Stimulated activated CD4-positive, alpha-beta T cell treated with anti-CD3 and anti-CD28 coated beads, Interleukin-1b, Interleukin-23, amount 100 ng/mL, for 1 hour (primary cell): Measurements from ENCODE around the gene CSF3.
"Not testable (repeated sequence)": the region's sequence is repeated elsewhere in the genome, so short reads cannot be mapped to it uniquely, and the experiment has no call there.

Experiments
- DNase-seq, 2 donors: peaks; one replicate each; pipeline ENCODE4 v3.0.0-alpha.2; 2020; ENCODE audit warnings: low read depth in 2 of 2

Gene CSF3

DNA sequence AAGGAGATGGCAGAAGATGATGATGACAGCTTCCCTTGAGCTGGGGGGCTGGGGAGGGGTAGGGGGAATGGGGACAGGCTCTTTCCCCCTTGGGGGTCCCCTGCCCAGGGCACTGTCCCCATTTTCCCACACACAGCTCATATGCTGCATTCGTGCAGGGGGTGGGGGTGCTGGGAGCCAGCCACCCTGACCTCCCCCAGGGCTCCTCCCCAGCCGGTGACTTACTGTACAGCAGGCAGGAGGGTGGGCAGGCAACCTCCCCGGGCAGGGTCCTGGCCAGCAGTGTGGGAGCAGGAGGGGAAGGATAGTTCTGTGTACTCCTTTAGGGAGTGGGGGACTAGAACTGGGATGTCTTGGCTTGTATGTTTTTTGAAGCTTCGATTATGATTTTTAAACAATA, 17.7 kb upstream of the CSF3 start:
- no peak for DNase-seq

GRCh38 chr17:39999067-39999466, 16.2 kb upstream of the CSF3 start:
- no peak for DNase-seq

- no peak for DNase-seq
Observed at GRCh38 chr17:40000161-40000560, 15.1 kb upstream of the CSF3 start.

DNA sequence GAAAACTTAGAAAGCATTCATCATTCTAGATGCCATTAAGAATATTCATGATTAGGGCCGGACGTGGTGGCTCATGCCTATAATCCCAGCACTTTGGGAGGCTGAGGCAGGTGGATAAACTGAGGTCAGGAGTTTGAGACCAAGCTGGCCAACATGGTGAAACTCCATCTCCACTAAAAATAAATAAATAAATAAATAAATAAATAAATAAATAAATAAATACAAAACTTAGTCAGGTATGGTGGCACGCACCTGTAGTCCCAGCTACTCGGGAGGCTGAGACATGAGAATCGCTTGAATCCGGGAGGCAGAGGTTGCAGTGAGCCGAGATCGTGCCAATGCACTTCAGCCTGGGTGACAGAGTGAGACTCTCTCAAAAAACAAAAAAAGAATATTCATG, 13.9 kb upstream of the CSF3 start:
- not testable (repeated sequence) for DNase-seq

GRCh38 chr17:40004072-40004471, 11.2 kb upstream of the CSF3 start:
- no peak for DNase-seq

DNA sequence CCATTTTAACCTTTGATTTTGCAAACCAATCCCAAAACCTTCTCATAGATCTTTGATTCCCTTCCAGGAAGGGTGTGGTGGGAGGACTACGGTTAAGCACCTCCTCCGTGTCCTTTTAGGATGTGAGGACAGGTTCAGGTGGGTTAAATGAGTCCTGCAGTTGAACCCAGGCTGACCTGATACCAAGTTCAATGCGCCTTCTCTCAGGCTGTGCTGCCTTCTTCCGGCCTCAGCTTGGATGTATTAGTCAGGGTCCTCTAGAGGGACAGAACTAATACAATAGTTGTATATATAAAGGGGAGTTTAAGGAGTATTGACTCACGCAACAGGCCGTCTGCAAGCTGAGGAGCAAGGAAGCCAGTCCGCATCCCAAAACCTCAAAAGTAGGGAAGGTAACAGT, 10.5 kb upstream of the CSF3 start:
- DNase-seq: no peak

- DNase-seq: no peak
Observed at GRCh38 chr17:40005520-40005919, 9.7 kb upstream of the CSF3 start.

GRCh38 chr17:40010946-40011500, 4.2 kb upstream of the CSF3 start:
- not testable (repeated sequence) for DNase-seq

GRCh38 chr17:40012017-40012647, 3.1 kb upstream of the CSF3 start:
- DNase-seq: not testable (repeated sequence)

DNA sequence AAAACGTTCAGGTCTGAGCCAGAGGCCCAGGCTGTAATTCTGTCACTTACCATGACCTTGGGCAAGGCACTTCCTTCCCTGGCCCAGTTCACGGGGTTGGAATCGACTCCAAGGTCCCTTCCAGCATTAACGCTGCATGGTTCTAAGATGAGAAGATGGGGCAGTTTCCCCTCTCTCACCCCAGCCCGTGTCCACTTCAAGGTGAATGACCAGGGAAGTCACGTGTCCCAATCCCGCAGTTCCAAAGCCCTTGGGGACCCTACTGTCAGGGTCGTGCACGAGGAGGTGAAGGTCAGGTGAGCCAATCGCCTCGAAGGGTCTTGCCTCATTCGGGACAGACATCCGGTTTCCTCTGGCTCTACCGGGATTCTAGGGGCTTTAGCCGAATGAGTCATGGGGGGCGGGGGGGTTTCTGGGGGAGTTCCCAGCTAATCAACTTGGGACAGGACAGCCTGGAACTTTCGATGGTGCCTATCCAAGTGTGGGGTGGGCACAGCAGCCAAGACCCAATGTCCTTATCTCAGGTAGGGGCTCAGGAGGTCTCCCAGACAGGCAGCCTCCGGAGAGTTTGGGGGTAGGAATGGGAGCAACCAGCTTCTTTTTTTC, 762 bp upstream of the CSF3 start:
- no peak for DNase-seq

DNA sequence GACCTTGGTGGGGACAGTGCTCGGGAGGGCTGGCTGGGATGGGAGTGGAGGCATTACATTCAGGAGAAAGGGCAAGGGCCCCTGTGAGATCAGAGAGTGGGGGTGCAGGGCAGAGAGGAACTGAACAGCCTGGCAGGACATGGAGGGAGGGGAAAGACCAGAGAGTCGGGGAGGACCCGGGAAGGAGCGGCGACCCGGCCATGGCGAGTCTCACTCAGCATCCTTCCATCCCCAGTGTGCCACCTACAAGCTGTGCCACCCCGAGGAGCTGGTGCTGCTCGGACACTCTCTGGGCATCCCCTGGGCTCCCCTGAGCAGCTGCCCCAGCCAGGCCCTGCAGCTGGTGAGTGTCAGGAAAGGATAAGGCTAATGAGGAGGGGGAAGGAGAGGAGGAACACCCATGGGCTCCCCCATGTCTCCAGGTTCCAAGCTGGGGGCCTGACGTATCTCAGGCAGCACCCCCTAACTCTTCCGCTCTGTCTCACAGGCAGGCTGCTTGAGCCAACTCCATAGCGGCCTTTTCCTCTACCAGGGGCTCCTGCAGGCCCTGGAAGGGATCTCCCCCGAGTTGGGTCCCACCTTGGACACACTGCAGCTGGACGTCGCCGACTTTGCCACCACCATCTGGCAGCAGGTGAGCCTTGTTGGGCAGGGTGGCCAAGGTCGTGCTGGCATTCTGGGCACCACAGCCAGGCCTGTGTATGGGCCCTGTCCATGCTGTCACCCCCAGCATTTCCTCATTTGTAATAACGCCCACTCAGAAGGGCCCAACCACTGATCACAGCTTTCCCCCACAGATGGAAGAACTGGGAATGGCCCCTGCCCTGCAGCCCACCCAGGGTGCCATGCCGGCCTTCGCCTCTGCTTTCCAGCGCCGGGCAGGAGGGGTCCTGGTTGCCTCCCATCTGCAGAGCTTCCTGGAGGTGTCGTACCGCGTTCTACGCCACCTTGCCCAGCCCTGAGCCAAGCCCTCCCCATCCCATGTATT, 1.1 kb downstream of the CSF3 start:
- DNase-seq: no peak

- DNase-seq: no peak
Observed at GRCh38 chr17:40017422-40018080, 2.3 kb downstream of the CSF3 start.

DNA sequence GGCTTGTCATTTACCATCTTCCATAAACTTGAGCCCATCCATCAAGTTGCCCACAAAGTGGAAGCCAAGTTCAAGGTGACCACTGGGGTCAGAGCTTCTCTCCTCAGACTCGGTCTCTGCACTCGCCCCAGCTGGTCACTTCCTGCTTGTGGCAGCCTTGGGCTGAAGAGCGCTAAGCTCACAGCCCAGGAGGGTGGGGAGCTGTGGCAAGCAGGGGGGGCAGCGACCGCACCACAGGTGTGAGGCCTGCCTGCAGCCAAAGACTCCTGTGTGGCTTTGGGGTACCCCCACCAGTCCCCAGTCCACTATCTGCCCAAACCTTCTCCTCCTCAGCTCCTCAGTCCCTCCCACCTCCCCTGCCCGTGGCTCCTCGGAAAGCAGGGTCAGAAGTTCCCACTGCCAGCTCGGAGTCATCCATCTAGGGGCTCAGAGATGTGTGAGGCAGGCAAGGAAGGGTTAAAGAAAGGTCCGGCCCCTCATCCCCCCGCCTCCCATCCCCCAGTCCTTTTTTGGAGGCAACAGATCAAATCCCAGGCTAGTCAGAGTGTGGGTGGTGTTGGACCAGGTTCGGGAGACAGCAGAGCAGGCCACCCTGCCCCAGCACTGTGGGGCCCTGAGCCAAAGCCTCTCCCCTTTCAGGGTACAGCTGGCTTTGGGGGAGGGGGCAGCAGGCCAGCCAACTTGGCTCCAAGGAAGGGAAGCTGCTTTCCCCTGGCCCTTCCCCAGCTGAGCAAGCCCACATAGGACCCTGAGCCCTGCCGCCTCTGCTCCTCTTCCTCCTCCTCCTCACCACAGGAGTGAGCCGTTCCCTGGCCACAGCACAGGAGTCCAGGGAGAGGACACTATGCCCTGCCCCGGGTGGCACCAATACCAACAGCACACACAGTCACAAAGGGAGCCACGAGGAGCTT, 3.2 kb downstream of the CSF3 start:
- DNase-seq: no peak

- DNase-seq: no peak
Observed at GRCh38 chr17:40019140-40019991, 4.1 kb downstream of the CSF3 start.

GRCh38 chr17:40020146-40020545, 4.9 kb downstream of the CSF3 start:
- DNase-seq: no peak

- no peak for DNase-seq
Observed at GRCh38 chr17:40021451-40021971, 6.3 kb downstream of the CSF3 start.

DNA sequence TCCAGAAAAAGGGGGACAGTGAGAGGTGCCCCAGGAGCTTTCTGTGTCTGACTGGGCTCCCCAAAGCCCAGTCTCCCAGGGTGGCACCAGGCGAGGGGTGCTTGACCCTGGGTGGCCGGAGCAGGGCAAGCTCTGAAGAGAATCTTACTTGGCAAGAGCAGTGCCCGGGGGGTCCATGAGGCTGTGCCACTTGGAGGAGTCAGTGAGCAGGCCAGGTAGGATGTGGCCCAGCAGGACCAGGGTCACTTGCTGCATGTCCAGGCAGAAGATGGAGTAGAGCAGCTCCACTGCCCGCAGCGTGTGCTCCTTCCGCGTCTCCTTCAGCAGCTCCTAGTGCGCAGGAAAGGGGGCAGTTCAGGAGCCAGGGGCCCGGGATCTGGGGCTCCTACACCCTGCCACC, 7.3 kb downstream of the CSF3 start:
- DNase-seq: no peak

DNA sequence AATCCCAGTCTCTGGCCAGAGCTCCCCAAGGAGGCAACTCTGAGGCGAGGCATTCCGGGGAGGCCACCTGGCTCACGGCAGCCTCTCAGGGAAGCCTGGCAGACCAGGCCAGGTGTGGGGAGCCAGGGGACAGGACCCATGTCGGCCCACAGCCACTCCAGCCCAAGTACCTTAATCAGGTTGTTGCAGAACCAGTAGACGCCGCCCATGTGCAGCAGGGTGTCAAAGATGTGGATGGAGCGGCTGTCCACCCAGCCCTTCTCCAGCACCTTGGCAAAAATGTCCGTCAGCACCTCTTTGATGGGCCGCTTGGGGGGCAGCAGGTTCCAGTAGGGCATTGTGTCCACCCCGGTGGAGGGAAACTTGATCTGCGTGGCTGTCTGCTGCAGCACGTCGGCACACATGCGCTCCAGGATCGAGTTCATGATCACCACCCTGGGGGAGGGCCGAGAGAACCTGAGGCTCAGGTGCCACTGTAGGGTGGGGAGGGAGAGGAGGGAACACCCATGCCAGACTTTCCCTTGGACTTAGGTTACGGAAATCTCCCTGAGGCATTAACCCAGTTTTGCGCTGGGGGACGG, 7.8 kb downstream of the CSF3 start:
- no peak for DNase-seq

DNA sequence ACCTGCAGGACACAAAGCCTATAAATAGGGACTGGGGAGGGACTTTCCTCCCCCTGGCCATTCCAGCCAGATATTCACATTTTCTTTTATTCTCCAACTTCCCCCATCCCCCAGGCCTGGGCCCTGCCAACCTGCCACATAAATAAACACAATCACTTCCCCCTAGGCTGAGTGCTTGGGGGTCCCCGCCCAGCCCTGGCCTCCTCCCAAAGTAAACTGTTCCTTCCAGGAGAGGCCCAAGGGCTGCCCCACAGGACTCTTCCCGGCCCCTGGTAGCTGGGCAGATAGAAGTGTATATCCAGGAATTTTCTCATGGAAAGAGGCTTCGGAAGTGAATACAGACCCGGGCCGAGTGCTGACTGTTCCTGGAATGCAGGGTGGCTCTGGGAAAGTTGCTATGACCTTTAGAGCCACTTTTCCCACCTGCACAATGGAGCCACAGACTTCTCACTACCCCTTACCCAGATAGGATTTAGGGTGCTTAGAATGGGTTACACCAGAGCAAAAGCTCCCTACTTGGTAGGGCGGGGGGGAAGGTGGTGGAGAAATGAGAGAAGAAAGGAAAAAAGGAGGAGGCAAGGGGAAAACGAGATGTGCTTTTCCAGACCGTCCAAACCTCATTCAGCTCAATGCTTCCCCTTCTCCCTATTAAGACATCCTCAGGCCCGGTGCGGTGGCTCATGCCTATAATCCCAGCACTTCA, 8.5 kb downstream of the CSF3 start:
- DNase-seq: no peak
